HG03039 (cell line): Measurements from ENCODE around the gene FAM81A.

Source experiments
- ATAC-seq: cut with Tn5 transposase; IDR thresholded peaks from one replicate; pipeline ENCODE4 v1.9.1; 2021; ENCODE audit warnings: mild to moderate bottlenecking, moderate library complexity; ENCODE audit not compliant: unreplicated experiment

Gene FAM81A

DNA sequence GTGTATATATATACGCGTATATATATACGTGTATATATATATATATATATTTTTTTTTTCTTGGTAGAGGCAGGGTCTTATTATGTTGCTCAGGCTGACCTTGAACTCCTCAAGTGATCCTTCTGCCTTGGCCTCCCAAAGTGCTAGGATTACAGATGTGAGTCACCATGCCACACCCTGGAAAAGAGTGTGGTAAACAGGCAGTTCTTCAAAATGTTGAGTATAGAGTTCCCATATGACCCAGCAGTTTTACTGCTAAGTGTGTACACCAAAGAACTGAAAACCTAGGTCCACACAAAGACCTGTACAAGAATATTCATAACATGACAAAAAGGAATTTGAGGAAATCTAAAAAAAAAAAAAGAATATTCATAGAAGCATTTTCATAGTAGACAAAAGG lies 101.8 kb downstream of the FAM81A start:
- no peak for ATAC-seq

DNA sequence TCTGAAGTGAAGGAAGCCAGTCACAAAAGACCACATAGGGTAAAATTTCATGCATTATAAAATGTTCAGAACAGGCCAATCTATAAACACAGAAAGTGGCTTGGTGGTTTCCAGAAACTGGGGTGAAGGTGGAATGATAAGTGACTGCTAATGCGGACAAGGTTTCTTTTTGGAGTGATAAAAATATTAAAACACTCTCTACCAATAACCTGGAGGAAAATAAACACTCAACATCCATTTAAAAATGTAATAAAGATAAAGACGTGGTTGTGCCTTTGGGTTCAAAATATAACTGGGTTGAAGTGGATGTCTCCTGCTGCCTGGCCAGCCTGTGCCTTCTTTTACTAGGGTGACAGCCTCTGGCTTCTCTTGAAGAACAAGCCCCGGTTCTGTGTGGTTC lies 102.7 kb downstream of the FAM81A start:
- ATAC-seq = no peak

DNA sequence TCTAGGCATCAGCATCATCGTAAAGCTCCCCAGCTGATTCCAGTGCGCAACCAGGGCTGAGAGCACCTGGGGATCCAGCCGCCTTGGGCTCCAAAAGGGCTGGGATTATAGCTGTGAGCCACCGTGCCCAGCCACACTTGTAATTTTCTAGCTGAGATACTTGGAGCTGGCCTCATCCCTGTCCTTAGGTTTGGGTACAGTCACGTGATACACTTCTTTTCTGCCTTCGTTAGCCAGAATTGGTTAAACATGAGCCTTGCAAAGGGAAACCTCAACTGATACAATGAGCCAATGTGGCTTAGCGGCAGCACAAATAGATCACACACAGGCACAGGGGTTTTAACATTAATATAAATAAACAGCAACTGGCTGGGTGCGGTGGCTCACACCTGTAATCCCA lies 103.8 kb downstream of the FAM81A start:
- no peak for ATAC-seq

DNA sequence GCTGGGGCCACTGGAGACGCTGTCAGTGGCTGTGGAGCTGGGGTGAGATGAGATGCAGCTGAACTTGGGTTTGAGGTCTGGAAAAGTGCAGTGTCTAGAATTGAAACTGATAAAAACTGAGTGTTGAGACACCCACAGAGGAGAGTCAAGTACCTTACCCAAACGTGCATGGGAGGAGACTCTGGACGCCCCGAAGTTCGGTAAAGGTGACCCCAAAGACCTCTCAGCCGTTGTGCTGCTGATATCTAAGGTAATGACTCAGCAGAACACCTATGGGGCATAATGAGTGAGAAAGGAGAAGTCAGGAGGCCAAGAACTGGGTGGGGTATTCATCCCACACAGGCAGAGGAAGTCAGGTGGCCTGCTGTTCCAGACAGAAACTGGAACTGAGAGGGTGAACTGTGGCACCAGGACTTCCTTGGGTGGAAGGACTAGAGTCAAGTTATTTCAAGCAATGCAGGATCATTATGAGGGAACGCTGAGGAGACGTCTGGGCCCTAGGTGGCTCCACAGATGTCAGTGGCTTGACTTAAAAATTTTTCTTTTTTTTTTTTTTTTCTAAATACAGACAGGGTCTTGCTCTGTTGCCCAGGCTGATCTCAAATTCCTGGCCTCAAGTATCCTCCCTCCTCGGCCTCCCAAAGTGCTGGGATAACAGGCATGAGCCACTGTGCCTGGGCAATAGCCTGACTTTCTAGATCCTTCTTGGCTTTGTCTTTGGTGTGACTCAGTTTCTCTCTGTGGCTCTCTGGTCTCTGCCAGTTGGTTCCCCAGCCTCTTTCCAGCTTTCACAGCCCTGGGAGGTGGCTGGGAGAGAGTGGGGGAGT lies 105.9 kb downstream of the FAM81A start:
- ATAC-seq = peak; percentile 78

DNA sequence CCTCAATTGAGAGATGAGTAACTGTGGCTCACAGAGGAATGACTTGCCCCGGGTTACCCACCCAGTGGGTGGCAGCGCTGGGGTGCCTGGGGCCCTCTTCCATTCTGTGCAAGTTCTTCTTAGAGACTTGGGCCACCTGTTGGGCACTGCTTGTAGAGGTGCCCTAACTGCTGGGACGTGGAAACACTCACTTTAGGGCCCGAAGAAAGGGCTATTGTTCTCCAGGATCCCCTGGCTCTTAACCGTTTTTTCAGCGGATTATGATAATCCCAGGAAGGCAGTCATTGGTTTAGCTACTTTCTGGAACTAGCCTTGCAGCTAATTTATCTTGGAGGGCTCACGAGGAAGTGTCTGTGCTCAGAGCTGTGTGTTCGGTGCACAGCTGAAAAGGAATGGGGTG lies 107.6 kb downstream of the FAM81A start:
- no peak for ATAC-seq

DNA sequence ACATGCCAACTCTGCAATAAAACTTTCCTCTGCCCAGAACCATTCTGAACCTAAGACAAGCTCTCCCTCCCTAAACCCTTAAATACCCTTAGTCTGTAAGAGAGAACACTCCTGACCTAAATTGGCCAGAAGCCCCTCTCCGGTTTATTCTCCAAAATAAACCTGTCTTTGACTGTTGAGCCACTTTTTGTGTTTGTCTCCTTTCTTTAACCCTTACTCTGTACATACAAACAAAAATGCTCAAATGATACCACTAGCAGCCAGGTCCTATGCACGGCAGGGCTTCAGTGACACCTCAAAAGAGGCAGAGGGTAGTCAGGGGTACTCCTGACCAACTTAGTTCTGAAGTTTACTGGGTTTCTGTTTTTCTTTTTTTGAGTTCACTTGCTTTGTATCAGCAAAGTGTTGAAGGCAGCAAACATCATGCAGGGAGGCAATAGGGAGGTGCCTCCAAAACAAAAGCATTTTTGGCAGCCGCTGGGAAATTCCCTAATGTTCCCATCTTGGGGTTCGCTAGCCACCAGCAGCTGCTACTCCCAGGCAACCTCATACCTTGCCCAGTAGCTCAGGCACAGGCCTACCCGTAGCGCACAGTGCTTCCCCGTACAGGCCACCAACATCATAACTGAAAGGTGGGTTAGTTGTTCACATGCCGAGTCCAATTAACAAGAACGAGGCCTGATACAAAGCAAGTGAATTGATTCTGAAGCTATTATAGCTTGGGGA lies 110.7 kb downstream of the FAM81A start:
- no peak for ATAC-seq

DNA sequence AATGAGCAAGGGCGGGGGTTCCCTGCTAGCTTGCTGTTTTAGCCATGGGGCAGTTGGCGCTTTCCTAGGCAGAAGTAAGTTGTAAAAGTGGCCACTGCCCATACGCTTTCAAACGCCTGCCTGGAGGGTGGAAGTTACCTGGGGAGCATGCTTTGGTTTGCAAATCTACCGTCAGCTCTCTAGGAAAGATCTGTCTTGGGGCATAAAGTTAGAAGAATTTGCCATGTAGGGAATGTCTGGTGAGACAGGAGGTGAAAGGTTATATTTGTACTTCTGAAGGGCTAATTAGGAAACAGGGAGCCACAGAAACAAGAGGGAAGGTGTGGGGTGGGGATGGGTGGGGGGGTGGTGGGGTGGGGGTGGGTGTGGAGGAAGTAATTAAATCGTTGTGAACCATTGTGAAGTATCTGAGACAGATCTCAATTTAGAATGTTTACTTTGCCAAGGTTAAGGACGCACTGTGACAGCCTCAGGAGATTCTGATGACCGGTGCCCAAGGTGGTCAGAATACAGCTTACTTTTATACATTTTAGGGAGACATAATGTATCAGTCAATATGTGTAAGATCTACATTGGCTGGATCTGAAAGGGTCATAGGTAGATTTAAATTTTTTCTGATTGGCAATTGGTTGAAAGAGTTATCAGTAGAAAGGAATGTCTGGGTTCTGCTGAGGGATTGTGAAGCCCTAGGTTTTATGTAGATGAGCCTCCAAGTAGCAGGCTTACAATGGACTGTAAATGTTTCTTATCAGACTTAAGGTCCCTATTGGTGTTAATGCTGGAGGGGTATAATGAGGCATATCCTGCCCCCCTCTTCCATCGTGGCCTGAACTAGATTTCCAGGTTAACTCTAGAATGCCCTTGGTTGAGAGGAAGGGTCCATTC lies 111.6 kb downstream of the FAM81A start:
- ATAC-seq = no peak

DNA sequence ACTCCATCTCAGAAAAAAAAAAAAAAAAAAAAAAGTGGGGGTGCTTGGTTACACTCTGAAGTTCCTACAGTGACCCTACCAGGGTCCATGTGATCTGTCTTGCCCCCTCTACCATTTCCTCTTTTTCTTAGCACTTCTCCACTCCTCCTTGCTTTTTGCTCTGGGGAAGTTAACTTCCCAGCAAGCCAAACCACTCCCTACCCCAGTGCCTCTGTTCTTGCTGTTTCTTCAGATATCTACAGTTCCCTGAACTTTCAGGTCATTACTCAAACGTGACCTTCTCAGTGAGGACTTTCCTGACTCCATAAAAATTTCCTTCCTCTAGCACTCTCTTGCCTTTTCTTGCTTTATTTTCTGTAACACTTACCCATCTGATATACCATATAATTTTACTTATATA lies 112.5 kb downstream of the FAM81A start:
- ATAC-seq = no peak

DNA sequence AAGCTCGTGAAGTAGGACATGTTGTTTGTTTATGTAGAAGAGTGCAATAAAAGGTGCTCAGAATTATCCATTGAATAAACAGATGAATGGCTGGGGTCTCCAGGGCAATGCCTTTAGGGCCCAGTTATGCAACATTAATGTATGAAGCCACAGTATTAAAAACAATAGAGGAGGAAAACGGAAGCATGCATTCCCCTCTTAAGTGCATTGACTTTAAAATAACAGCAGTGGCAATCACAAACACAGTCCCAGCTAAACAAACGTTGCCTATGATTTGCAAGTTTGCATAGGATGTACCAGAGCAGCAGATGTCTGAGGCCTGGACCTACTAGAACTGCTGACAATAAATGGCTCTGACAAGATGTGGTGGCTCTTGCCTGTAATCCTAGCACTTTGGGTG lies 113.0 kb downstream of the FAM81A start:
- ATAC-seq = no peak

DNA sequence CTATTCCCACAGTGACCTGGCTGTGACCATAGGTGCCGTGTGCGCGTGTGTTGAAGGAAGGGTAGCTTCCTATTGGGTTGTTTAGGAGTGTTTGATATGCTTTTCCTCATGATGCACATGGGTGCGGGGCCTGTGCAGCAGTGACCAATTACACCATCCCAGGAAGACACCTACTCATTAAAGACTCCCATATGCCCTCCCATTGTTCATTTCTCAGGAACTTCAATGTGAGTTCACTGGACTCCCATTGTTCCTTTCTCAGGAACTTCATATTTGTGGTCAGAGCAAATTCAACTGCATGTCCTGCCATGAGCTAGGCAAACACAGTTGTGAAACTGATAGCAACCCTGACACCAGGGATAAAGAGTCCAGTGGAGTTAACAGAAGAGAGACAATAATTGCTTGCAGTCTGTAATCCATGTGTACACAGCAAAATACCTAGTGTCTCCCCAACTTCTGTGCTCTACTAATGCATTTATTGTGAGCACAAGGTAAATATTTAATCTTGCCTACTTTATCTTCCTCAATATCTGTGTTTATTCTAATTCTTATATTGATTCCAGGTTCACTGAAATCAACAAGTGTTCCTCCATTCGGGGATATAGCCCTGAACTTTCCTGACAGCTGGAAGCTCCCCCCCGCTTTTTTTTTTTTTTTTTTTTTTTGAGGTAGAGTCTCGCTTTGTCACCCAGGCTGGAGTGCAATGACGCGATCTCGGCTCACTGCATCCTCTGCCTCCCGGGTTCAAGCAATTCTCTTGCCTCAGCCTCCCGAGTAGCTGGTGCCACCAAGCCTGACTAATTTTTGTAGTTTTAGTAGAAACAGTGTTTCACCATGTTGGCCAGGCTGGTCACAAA lies 116.1 kb downstream of the FAM81A start:
- no peak for ATAC-seq

DNA sequence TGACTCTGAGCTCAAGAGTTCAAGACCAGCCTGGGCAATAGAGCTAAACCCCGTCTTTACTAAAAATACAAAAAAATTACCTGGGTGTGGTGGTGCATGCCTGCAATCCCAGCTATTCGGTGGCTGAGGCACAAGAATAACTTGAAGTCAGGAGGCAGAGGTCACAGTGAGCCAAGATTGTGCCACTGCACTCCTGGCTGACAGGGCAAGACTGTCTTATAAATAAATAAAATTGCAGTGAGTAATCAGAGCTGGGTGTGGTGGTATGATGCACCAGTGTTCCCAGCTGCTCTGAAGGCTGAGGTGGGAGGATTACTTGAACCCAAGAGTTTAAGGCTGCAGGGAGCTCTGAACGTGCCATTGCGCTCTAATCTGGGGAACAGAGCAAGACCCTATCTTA lies 117.7 kb downstream of the FAM81A start:
- no peak for ATAC-seq

DNA sequence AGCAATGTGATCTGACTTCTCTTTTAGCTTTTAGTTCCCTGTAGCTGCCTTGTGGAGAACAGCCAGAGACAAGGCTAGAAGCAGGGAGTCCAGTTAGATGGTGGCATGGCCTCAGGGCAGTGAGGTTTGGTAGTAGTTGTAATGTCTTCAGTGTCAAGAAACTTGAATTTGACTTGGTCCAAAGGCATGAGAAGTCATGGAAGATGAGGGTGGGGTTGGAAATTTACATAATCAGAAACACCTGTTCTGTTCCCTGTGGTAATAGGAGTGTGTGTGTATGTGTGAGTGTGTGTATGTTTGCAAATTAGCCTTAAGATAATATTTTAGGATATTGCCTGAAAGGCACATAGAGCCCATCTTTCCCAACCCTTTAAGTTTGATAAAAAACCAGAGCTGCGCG lies 118.4 kb downstream of the FAM81A start:
- ATAC-seq = no peak

DNA sequence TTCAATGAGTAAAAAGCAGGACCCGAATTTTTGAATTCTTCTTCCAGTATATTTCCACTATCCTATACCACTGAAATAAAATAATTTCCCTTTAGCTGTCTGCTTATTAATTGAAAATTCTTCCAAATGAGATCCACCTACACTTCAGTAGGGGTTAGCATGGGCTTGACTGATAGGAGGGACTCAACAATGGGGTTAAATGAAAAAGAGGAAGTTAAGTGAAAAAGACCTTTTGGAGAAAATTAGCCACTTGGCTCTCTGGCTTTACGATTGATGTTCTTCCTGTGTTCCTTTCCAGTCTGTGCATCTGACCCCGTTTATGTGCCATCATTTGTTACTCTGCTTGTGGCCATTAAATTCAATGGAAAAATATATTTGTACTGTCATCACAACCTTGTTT lies 119.6 kb downstream of the FAM81A start:
- no peak for ATAC-seq

DNA sequence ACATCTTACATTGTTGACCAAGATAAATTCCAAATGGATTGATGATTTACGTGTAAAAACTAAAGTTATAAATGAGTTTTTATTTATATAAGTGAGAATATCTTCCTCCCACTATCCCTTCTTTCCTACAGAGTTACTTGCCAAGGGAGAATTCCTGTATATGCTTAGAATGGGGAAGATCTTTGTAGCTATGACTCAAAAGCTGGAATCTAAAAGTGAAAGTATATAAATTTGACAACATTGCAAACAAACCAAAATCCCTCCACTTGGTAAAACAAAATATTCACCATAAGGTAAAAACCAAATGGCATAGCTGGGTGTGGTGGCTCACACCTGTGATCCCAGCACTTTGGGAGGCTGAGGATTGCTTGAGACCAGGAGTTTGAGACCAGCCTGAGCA lies 120.9 kb downstream of the FAM81A start:
- ATAC-seq = no peak

DNA sequence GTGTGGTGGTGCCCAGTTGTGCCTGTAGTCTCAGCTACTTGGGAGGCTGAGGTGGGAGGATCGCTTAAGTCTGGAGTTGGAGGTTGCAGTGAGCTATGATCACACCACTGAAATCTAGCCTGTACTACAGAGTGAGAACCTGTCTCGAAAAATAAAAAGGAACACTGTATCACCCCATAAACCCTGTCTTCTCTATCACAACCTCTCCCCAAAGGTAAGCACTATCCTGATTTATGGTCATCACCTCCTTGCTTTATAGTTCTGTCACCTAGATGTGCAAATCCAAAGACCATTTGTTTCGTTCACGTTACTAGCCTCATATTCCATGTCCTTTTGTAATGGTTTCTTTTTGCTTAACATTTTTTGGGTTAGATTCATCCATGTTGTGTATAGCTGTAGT lies 123.6 kb downstream of the FAM81A start:
- ATAC-seq = no peak

DNA sequence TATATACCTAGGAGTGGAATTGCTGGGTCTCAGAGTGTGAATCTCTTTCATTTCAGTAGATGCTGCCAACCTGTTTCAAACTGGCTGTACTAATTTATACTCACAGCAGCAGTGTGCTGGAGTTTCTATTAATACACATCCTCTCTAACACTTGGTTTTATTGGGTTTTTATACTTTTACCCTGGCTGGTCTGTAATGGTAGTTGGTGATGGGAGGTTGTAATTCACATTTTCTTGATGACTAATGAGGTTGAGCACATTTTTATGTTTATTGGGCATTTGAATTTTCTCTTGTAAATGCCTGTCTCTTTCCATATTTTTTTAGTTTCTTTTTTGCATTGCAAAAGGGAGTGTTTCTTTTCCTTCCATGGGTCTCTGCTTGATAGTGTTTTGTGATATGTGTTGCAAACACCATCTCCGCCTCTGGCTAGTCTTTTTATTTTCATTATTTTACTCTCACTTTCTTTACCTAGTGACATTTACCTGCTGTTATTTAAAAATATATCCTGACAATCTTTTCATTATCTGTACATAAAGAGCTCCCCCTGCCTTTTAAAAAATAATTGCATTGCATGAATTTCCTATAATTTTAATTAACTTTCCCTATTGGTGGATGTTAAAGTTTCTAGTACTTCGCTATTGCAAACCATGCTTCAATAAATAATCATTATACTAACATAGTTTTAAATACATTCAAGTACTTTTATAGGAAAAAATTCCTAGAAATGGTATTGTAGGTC lies 124.6 kb downstream of the FAM81A start:
- ATAC-seq = no peak

DNA sequence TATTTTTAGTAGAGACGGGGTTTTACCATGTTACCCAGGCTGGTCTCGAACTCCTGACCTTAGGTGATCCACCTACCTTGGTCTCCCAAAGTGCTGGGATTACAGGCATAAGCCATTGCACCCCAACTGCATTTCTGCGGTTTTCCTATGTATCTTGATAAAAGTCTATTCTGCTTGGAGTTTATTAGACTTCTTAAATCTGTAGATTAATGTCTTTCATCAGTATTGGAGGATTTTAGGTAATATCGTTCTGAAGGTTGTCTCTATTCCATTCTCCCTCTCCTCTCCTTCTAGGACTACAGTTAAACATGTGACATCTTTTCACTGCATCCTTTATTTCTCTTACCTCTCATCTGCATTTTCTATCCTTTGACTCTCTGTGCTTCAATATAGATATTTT lies 127.3 kb downstream of the FAM81A start:
- ATAC-seq = no peak

DNA sequence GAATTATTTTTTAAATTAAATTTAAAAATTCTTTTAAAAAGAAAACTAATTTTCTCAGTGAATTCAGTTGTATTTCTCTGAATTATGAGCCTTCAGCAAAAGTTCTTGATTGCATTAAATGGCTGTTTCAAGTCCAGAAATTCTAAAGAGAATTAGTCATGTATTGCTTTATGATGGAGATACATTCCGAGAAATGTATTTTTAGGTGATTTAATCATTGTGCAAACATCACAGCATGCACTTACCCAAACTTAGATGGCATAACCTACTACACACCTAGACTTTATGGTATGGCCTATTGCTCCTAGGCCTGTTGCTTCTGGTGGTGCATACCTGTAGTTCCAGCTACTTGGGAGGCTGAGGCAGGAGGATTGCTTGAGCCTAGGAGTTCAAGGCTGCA lies 129.3 kb downstream of the FAM81A start:
- ATAC-seq = no peak

DNA sequence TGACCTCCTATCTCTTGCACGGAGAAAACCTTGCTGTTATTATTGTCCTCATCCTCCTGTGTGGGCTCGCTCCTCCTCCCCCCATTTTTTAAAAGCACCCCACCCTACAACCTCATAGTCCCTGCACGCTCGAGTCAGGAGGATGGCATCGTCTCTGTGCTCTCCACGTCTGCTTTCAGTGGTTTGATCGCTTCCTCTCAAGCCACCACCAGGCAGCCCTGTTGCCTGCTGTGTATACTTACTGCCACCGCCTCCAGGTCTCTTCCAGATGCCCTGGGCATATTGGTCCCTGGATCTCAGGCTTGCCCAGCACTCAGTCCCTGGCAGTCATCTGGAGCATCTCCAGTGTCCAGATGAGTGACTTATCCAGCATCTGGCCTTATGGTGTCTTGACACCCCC lies 131.5 kb downstream of the FAM81A start:
- ATAC-seq = no peak

DNA sequence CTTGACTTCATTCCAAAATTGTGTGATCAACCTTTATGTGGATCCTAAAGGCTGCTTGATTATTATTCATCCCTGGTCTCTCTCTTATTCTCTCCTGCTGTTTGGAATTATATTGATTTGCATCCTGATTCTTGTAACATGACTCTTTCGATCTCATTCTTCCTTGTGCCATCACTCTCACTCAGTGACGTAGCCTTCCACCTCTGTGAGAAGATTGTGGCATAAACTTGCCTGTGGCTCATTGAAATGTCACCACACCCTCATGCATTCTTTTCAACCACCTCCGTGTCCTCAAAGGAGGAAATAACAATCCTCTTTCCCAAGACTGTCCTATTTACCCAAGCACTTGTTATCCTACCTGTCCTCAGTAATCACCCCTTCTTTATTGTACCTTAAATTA lies 132.3 kb downstream of the FAM81A start:
- ATAC-seq = no peak
